Measurements from ENCODE around the gene MTHFD2.

MTHFD2 gene

DNA sequence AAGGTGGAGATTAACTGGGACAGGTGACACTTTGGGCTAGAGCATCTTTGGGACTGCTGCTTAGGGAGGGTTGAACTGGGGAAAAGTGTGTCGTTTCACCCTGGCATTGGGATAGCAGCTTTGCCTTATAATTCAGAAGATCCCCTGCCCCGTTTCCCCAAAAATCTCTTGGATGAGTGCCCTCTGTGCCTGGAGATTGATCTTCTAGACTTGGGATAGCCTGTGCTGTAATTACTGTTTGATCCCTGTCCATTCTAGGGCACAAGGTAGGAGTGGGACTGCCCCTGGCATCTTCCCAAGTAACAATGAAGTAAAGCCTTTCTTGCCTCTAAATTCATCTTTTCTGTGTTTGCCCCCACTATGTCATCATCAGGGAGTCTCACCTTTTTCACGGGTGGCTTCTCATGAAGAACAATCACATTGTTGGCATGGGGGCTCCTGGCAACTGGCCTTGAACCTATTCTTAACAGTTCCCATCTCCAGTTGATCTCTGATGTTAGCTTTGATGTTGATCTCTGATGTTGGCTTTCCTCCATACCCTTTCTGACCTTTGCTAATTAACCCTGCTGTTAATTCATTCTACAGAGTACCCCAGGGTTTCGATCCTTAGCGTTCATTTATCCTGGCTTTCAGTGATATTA is 21.6 kb downstream of the MTHFD2 start:
- TF ChIP-seq, protein P1, sequence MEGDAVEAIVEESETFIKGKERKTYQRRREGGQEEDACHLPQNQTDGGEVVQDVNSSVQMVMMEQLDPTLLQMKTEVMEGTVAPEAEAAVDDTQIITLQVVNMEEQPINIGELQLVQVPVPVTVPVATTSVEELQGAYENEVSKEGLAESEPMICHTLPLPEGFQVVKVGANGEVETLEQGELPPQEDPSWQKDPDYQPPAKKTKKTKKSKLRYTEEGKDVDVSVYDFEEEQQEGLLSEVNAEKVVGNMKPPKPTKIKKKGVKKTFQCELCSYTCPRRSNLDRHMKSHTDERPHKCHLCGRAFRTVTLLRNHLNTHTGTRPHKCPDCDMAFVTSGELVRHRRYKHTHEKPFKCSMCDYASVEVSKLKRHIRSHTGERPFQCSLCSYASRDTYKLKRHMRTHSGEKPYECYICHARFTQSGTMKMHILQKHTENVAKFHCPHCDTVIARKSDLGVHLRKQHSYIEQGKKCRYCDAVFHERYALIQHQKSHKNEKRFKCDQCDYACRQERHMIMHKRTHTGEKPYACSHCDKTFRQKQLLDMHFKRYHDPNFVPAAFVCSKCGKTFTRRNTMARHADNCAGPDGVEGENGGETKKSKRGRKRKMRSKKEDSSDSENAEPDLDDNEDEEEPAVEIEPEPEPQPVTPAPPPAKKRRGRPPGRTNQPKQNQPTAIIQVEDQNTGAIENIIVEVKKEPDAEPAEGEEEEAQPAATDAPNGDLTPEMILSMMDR (IDR thresholded peaks at IDR 0.05; ENCODE audit: low read length, missing control alignments), result no peak
- H3K4me3 ChIP-seq (replicated peaks; ENCODE audit: low read depth, low read length), result no peak overlapping the region
- DNase-seq (ENCODE audit: low read depth), result no peak

DNA sequence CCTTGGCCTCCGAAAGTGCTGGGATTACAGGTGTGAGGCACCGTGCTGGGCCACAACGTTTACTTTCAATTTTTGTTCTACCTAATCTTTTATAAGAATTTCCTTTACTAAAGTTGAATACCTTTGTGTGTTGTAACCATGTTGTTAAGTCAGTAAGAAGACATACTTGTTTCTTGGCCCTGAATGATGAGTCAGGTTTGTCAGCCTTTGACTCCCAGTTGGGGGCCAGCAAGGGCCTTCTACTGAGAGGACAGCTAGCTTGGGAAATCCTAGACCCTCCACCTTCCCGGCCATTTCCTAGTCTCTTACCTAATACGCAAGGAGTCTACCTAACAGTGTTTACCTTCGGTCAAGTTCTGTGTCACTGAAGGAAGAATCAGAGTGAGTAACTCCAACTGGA is 22.7 kb downstream of the MTHFD2 start:
- no peak overlapping the region for H3K4me3 ChIP-seq (replicated peaks; ENCODE audit: low read depth, low read length)
- no peak for DNase-seq (ENCODE audit: low read depth)
- TF ChIP-seq, protein P1 (IDR thresholded peaks at IDR 0.05; ENCODE audit: low read length, missing control alignments), result no peak

DNA sequence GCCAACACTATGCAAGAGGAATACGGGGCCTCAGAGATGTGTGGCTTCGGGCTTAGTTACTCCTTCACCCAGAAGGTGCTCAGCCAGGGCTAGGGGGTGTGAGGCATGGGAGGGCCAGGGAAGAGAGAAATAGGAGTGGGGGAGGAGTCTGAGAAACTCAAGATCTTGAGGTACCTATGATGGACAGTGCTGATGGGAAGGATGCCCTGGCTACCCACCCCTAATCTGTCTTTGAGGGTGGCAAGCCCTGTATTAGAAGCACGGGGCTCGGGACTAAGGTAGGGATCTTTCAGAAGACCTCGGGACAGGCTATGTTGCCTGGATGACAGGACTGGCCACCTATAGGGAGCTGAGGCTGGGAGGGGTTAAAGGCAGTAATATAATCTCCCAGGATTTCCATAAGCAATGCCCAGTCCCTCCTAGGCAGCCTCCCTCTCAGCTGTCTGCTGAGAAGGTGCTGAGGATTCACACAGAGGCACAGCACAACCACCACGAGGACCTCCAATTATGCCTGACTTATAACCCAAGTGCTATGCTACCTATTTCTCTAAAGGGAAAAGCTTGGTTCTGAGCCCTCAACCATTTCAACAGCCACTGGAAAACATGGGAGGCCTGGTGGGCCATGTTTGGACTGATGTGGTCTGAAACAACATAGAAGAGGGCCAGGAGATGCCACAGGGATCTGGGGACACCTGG is 23.3 kb downstream of the MTHFD2 start:
- TF ChIP-seq, protein P1 (IDR thresholded peaks at IDR 0.05; ENCODE audit: low read length, missing control alignments), result no peak
- no peak for DNase-seq (ENCODE audit: low read depth)
- H3K4me3 ChIP-seq (replicated peaks; ENCODE audit: low read depth, low read length), result no peak overlapping the region

- DNase-seq (ENCODE audit: low read depth), result no peak
- TF ChIP-seq, protein P1 (IDR thresholded peaks at IDR 0.05; ENCODE audit: low read length, missing control alignments), result no peak
- H3K4me3 ChIP-seq (replicated peaks; ENCODE audit: low read depth, low read length), result no peak overlapping the region
Observed at GRCh38 chr2:74222300-74222650, 23.9 kb downstream of the MTHFD2 start.

DNA sequence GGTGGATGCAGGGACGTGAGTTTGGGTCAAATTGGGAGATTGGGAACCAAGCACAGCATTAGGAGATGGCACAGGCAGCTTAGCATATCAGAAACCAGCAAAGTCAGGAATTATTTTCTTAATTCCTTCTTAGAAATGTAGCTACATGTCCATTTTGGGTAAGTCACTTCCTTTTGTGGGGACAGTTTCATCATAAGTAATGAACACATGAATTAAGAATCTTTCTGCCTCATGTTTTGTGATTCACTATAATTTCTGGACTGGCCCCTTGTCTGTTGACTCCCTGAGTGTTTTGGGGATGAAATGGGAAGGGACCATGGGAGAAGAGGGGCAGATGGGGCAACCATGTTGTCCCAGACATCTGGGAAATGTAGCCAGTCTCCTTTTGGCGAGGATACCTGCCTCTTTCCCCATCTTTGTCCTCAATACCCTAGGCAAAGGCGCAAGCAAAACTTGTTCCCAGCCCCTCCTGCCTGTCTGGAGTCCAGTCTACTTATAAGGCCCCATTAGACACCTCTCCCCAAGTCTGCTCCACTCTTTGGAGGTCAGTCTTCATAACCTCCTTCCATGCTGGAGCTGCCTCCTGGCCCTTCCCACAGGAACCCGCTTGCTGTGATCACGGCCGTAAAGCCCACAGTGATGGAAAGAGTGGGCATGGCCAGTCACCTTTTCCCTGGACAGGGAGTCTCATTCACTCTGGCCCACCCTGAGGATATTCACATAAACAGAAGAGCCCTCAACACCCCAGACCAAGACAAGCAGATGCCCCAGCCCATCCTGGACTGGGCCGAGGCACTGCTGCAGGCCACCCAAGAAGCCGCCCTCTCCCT is 25.7 kb downstream of the MTHFD2 start:
- H3K4me3 ChIP-seq (replicated peaks; ENCODE audit: low read depth, low read length), result no peak overlapping the region
- TF ChIP-seq, protein P1 (IDR thresholded peaks at IDR 0.05; ENCODE audit: low read length, missing control alignments), result no peak
- DNase-seq (ENCODE audit: low read depth), result no peak

GRCh38 chr2:74225698-74226459 is 27.5 kb downstream of the MTHFD2 start:
- TF ChIP-seq, protein P1 (IDR thresholded peaks at IDR 0.05; ENCODE audit: low read length, missing control alignments), result no peak
- no peak overlapping the region for H3K4me3 ChIP-seq (replicated peaks; ENCODE audit: low read depth, low read length)
- no peak for DNase-seq (ENCODE audit: low read depth)

All from fibroblast of pulmonary artery (primary cell).